IPS-18c (cell line): ENCODE measurements around the gene MDM2.

Experiments used
- H3K4me3 ChIP-seq: 2 replicates; pipeline ENCODE4 v1.7.0; 2013; ENCODE audit warnings: low read depth, mild to moderate bottlenecking, low read length, moderate library complexity; ENCODE audit not compliant: insufficient read depth
- H3K9me3 ChIP-seq: one replicate; pipeline ENCODE4 v1.6.1; 2013; ENCODE audit warnings: mild to moderate bottlenecking, low read length, moderate library complexity; ENCODE audit not compliant: control insufficient read depth, insufficient read depth

The MDM2 gene

GRCh38 chr12:68807576-68808387, at the start of gene MDM2:
Gene MDM2, plus strand, starts transcription at chr12:68808177. Its CDS starts 301 bp downstream, at chr12:68808478.
- peak within 1 kb of the TSS; percentile 97 for H3K4me3 ChIP-seq

GRCh38 chr12:68759852-68760251, 48.1 kb upstream of the MDM2 start:
- H3K4me3 ChIP-seq, result no peak overlapping the region

More at GRCh38 chr12:68807576-68808387, at the start of gene MDM2:
- no peaks in the 10 kb centered on the region for H3K9me3 ChIP-seq

GRCh38 chr12:68760806-68761441, 47.1 kb upstream of the MDM2 start:
- H3K9me3 ChIP-seq, result no peaks in the 10 kb centered on the region
- no peak overlapping the region for H3K4me3 ChIP-seq

More at GRCh38 chr12:68759852-68760251, 48.1 kb upstream of the MDM2 start:
- no peaks in the 10 kb centered on the region for H3K9me3 ChIP-seq

DNA sequence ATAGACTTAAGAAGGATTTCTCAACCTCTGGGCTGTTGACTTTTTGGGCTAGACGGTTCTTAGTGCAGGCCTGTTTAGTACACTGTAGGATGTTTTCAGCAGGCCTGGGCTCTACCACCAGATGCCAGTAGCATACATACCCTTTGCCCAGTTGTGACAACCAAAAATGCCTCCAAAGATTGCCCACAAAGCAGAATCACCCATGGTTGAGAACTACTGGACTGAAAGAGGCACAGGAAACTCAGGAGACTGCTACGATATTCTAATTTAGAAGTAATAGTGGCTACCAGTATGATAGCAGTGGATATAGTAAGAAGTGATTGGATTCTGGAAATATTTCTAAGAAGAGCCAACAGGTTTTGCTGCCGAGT, 46.5 kb upstream of the MDM2 start:
- H3K9me3 ChIP-seq, result no peaks in the 10 kb centered on the region
- no peak overlapping the region for H3K4me3 ChIP-seq

- no peak overlapping the region for H3K4me3 ChIP-seq
- no peaks in the 10 kb centered on the region for H3K9me3 ChIP-seq
These were observed 45.9 kb upstream of the MDM2 start for GRCh38 chr12:68761901-68762630.

GRCh38 chr12:68762691-68763090, 45.3 kb upstream of the MDM2 start:
- no peak overlapping the region for H3K4me3 ChIP-seq
- no peaks in the 10 kb centered on the region for H3K9me3 ChIP-seq

- Histone ChIP-seq H3K4me3 (no peak overlapping the region), H3K9me3 (no peaks in the 10 kb centered on the region)
These were observed 42.3 kb upstream of the MDM2 start for GRCh38 chr12:68765696-68766095.

- H3K4me3 ChIP-seq, result no peak overlapping the region
- no peaks in the 10 kb centered on the region for H3K9me3 ChIP-seq
These were observed 41.3 kb upstream of the MDM2 start for GRCh38 chr12:68766646-68767045.

- H3K4me3 ChIP-seq, result no peak overlapping the region
- no peaks in the 10 kb centered on the region for H3K9me3 ChIP-seq
These were observed 40.8 kb upstream of the MDM2 start for GRCh38 chr12:68767191-68767590.

GRCh38 chr12:68768431-68768939, 39.5 kb upstream of the MDM2 start:
- Histone ChIP-seq H3K4me3 (no peak overlapping the region), H3K9me3 (no peaks in the 10 kb centered on the region)

- Histone ChIP-seq H3K4me3 (no peak overlapping the region), H3K9me3 (no peaks in the 10 kb centered on the region)
These were observed 38.0 kb upstream of the MDM2 start for GRCh38 chr12:68769941-68770340.

- no peaks in the 10 kb centered on the region for H3K9me3 ChIP-seq
- H3K4me3 ChIP-seq, result no peak overlapping the region
These were observed 36.6 kb upstream of the MDM2 start for GRCh38 chr12:68771223-68771925.

- no peaks in the 10 kb centered on the region for H3K9me3 ChIP-seq
- no peak overlapping the region for H3K4me3 ChIP-seq
These were observed 35.3 kb upstream of the MDM2 start for GRCh38 chr12:68772714-68773113.

DNA sequence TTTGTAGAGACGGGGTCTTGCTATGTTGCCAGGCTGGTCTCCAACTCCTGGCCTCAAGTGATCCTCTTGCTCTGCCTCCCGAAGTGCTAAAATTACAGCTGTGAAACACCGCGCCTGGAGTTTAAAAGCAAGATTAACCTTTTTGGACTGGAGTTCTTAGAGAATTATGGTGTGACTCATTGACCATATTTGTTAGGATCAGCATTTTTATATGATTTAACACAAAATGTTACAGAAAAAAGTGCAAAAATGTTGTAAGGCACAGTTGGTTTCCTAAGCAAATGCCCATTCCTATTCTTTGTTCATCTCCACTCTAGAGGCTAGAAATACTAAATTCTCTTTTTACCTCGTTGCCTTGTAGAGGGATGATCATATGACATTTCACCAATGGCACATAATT, 34.4 kb upstream of the MDM2 start:
- no peak overlapping the region for H3K4me3 ChIP-seq
- H3K9me3 ChIP-seq, result no peaks in the 10 kb centered on the region

GRCh38 chr12:68775121-68775630, 32.8 kb upstream of the MDM2 start:
- Histone ChIP-seq H3K9me3 (no peaks in the 10 kb centered on the region), H3K4me3 (no peak overlapping the region)

GRCh38 chr12:68776976-68777610, 30.9 kb upstream of the MDM2 start:
- H3K4me3 ChIP-seq, result no peak overlapping the region
- H3K9me3 ChIP-seq, result no peaks in the 10 kb centered on the region

DNA sequence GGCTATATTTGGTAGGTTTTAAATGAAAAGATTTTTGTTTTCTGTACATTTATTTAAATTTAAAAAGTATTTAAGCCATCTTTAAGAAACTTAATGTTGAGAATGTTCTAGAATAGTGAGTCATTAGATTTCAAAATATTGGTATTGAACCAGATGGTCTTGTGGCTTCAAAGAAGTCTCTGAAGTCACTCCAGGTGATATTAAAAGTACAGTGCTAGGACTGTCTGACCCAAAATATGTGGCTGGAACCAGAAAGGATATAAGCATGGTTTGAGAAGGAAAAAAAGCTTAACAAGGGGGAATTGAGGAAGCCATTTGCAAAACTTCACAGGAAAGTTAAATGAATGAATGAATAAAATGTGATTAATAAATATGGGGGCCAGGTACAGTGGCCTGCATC, 28.7 kb upstream of the MDM2 start:
- H3K9me3 ChIP-seq, result no peaks in the 10 kb centered on the region

More for the DNA sequence above, 28.7 kb upstream of the MDM2 start:
- H3K4me3 ChIP-seq, result no peak overlapping the region
